Thoracic aorta (tissue), 2 donors: ENCODE measurements around the gene ADGRA1. TPM values are rescaled to one million over a fixed set of nuclear protein-coding genes. Genes with fewer than 3 reads are reported as not detected.

Experiments
- ATAC-seq: fragments of 150-250 bp; one replicate; pipeline ENCODE4 v1.8.0; 2017; ENCODE audit warnings: low read depth; ENCODE audit not compliant: insufficient number of reproducible peaks, low FRiP score
- DNase-seq: peaks from one replicate; pipeline ENCODE4 v3.0.0-alpha.2; 2020; ENCODE audit warnings: low spot score
- H3K27ac ChIP-seq, 2 donors: fragments of 200-600 bp; sonication (generic); 1 replicate in 1 of 2; 2 replicates in 1 of 2; pipeline ENCODE4 v1.5.1; 2016; ENCODE audit warnings: mild to moderate bottlenecking in 2 of 2, moderate library complexity in 2 of 2
- H3K27me3 ChIP-seq: fragments of 200-600 bp; sonication (generic); replicated peaks from 2 replicates; pipeline ENCODE4 v1.6.0; 2016; ENCODE audit warnings: mild to moderate bottlenecking; ENCODE audit not compliant: insufficient read depth
- H3K36me3 ChIP-seq: fragments of 200-600 bp; sonication (generic); one replicate; pipeline ENCODE4 v1.5.1; 2016
- H3K4me1 ChIP-seq, 2 donors: fragments of 200-600 bp; sonication (generic); 1 replicate in 1 of 2; 2 replicates in 1 of 2; pipeline versions ENCODE4 v1.5.1 to v1.6.0; 2016; ENCODE audit warnings: low read depth in 2 of 2, mild to moderate bottlenecking in 1 of 2; ENCODE audit not compliant: control insufficient read depth in 1 of 2
- H3K4me3 ChIP-seq: fragments of 200-600 bp; sonication (generic); 2 replicates; pipeline ENCODE4 v1.5.1; 2016; ENCODE audit warnings: mild to moderate bottlenecking
- H3K9me3 ChIP-seq: fragments of 200-600 bp; sonication (generic); 2 replicates; pipeline ENCODE4 v1.5.1; 2016
- CTCF ChIP-seq: fragments of 200-600 bp; sonication (generic); IDR thresholded peaks from one replicate; pipeline ENCODE4 v1.5.1; 2019; ENCODE audit warnings: antibody characterized with exemption
- total RNA-seq, 2 donors: library from RNA; depleted of rRNA; stranded (reverse); fragments of >200 nt; gene quantifications; one replicate each; pipeline versions ENCODE4 v1.1.0 to v1.2.3, GENCODE V29; 2016

Gene ADGRA1
- not detected for total RNA-seq

GRCh38 chr10:133087679-133088178 is at the start of gene ADGRA1:
Gene ADGRA1 (plus strand): TSS chr10:133087924. CDS start chr10:133088910, 986 bp downstream.
- ATAC-seq (no peak), DNase-seq (no peak)
- Histone ChIP-seq H3K36me3 (no peaks in the 10 kb centered on the region), H3K9me3 (no peaks in the 10 kb centered on the region), H3K4me1 (peaks cover 0 to 12% of the 10 kb centered on the region in 2 donors), H3K27me3 (no peaks in the 10 kb centered on the region), H3K4me3 (no peak within 1 kb of the TSS), H3K27ac (no peak within 1 kb of the TSS)
- no peak for TF ChIP-seq CTCF

GRCh38 chr10:133038036-133038823 is 49.5 kb upstream of the ADGRA1 start:
- Histone ChIP-seq H3K27me3 (no peaks in the 10 kb centered on the region), H3K9me3 (no peaks in the 10 kb centered on the region), H3K36me3 (no peaks in the 10 kb centered on the region), H3K4me1 (no peaks in the 10 kb centered on the region), H3K27ac (no peak overlapping the region), H3K4me3 (no peak overlapping the region)
- DNase-seq, result no peak
- no peak for ATAC-seq
- TF ChIP-seq CTCF, result no peak

- DNase-seq (no peak), ATAC-seq (no peak)
- H3K27me3 ChIP-seq, result no peaks in the 10 kb centered on the region
- no peaks in the 10 kb centered on the region for H3K36me3 ChIP-seq
- TF ChIP-seq CTCF, result no peak
- H3K9me3 ChIP-seq, result no peaks in the 10 kb centered on the region
- no peak overlapping the region for H3K27ac ChIP-seq
- H3K4me1 ChIP-seq, result no peaks in the 10 kb centered on the region
- no peak overlapping the region for H3K4me3 ChIP-seq
These were observed 48.5 kb upstream of the ADGRA1 start for GRCh38 chr10:133039107-133039802.

- H3K4me1 ChIP-seq, result no peaks in the 10 kb centered on the region
- H3K27ac ChIP-seq, result no peak overlapping the region
- H3K9me3 ChIP-seq, result no peaks in the 10 kb centered on the region
- no peak overlapping the region for H3K4me3 ChIP-seq
- H3K36me3 ChIP-seq, result no peaks in the 10 kb centered on the region
- no peak for DNase-seq
- ATAC-seq, result no peak
- no peaks in the 10 kb centered on the region for H3K27me3 ChIP-seq
- no peak for TF ChIP-seq CTCF
These were observed 47.9 kb upstream of the ADGRA1 start for GRCh38 chr10:133039803-133040165.

- TF ChIP-seq CTCF, result no peak
- Histone ChIP-seq H3K9me3 (no peaks in the 10 kb centered on the region), H3K4me1 (no peaks in the 10 kb centered on the region), H3K27ac (no peak overlapping the region), H3K36me3 (no peaks in the 10 kb centered on the region), H3K27me3 (no peaks in the 10 kb centered on the region), H3K4me3 (no peak overlapping the region)
- ATAC-seq (no peak), DNase-seq (no peak)
These were observed 47.5 kb upstream of the ADGRA1 start for GRCh38 chr10:133040198-133040597.
